Stimulated activated CD4-positive, alpha-beta T cell treated with anti-CD3 and anti-CD28 coated beads, Interleukin-12 subunit alpha, Interleukin-12 subunit beta, amount 100 ng/mL, for 4 hours (primary cell): ENCODE measurements around the gene TMEM61.

ENCODE experiments used
- DNase-seq: peaks from one replicate; pipeline ENCODE4 v3.0.0-alpha.2; 2020

Gene TMEM61

GRCh38 chr1:55040083-55040932, 59.9 kb downstream of the TMEM61 start:
- no peak for DNase-seq

GRCh38 chr1:55040933-55041494, 60.6 kb downstream of the TMEM61 start:
- no peak for DNase-seq

DNA sequence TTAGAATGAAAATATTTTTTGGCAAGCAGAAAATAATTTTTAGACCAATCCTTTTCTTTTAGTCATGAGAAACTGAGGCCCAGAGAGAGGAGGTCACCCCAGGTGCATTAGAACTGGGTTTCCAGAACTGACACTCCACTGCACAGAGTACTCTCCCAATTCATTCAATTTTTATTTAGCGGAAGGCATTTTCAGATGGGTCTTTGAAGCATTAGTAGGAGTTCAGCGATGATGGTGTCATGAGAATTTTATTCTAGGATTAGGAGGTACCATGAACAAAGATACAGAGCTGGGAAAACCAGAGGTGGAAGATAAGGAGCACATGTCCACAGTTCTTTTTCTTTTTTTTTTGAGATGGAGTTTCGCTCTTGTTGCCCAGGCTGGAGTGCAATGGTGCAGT, 61.2 kb downstream of the TMEM61 start:
- DNase-seq = no peak
